T47D (cell line): ENCODE measurements around the gene OPA1.

Experiments used
- DNase-seq, 2 experiments: peaks; one replicate each; pipeline versions ENCODE4 v3.0.0 to v3.0.0-alpha.2; 2011 to 2012; ENCODE audit warnings: low read depth in 1 of 2, low spot score in 1 of 2
- JUND ChIP-seq: IDR thresholded peaks from 2 replicates; pipeline ENCODE4 v1.6.1; 2012; ENCODE audit warnings: low read depth
- in situ Hi-C: cut with HindIII; loops from 2 replicates; pipeline ENCODE4 v1.10.0; 2016; ENCODE audit warnings: low sequenced_read_pairs, low pct_unique_long_range_greater_than_20kb

OPA1 gene, protein sequence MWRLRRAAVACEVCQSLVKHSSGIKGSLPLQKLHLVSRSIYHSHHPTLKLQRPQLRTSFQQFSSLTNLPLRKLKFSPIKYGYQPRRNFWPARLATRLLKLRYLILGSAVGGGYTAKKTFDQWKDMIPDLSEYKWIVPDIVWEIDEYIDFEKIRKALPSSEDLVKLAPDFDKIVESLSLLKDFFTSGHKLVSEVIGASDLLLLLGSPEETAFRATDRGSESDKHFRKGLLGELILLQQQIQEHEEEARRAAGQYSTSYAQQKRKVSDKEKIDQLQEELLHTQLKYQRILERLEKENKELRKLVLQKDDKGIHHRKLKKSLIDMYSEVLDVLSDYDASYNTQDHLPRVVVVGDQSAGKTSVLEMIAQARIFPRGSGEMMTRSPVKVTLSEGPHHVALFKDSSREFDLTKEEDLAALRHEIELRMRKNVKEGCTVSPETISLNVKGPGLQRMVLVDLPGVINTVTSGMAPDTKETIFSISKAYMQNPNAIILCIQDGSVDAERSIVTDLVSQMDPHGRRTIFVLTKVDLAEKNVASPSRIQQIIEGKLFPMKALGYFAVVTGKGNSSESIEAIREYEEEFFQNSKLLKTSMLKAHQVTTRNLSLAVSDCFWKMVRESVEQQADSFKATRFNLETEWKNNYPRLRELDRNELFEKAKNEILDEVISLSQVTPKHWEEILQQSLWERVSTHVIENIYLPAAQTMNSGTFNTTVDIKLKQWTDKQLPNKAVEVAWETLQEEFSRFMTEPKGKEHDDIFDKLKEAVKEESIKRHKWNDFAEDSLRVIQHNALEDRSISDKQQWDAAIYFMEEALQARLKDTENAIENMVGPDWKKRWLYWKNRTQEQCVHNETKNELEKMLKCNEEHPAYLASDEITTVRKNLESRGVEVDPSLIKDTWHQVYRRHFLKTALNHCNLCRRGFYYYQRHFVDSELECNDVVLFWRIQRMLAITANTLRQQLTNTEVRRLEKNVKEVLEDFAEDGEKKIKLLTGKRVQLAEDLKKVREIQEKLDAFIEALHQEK

DNA sequence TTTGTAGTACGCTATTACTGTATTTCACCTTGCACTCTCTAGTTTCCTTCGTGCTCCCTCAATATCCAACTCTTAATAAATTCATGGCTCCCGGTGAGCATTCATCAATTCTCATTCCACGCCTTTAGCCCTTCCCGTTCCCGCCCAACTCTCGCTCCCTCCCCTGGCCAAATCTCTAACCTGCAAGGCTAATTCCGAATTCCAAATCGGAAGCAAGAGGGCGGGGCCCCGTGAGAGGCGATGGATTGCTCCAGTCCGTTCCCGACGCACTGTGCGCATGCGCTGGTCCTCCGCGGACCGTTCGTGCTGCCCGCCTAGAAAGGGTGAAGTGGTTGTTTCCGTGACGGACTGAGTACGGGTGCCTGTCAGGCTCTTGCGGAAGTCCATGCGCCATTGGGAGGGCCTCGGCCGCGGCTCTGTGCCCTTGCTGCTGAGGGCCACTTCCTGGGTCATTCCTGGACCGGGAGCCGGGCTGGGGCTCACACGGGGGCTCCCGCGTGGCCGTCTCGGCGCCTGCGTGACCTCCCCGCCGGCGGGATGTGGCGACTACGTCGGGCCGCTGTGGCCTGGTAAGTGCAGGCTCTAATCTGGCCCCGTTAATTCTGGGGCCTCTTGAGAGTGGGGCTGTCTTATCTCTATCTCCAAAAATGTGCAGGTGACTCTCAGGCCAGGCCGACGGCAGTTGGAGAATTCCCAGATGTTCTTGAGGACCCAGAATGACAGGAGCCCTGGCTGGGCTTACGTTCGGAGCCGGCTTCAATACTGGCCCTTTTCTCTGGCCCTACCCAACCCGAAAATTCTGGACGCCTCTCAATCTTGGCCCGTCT, at the start of gene OPA1:
Gene OPA1, plus strand, starts transcription at position 368 of the 827 bp plus-strand sequence. Its CDS starts 170 bp downstream, at position 538.
- TF ChIP-seq JUND, result no peak; the same call in 1 of the 2 replicates
- in situ Hi-C loops, result no loop called here

DNA sequence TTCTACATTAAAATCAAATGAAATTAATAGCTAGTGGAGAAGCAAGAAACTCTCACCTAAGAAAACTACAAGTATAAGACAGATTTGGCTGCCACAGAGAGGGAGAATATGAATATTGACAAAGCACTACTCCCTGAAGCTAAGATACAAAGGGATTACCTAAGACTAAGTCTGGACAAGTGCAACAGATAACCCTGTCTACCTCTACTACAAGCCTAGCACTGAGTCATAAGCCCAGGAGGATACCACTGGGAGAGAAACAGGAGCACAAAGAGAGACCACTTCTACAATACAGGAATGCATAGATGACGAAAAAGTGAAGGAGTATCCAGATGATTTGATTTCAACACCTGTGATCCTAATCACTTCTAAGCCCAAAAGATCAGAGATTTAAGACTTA, 48.7 kb upstream of the OPA1 start:
- in situ Hi-C loops, result no loop called here
- no peak for DNase-seq
- TF ChIP-seq JUND, result no peak

More for the DNA sequence above, at the start of gene OPA1:
- DNase-seq, result peak; percentile 100

DNA sequence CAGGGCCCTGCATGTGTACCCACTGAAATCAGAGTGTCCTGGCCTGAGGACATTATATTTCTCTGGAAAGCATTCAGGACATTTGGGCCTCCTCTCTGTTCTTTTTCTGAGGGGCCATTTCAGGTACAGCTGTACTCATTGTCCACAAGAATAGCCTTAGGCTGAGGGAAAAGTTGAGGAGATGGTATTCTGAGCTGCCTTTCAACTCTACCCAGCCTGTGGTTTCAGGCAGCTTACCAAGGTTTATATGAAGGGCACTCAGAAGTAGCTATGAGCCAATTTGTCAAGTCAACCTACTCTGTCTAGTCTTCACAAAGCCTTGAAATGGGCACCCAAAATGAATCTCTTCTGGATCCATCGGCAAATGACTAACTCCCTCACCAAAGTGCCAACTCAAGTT, 47.7 kb upstream of the OPA1 start:
- in situ Hi-C loops, result no loop called here
- DNase-seq, result peak in 1 of 2 experiments; percentile 60
- no peak for TF ChIP-seq JUND

- TF ChIP-seq JUND, result no peak
- in situ Hi-C loops, result no loop called here
- peak in 1 of 2 experiments; percentile 45 for DNase-seq
Measured at GRCh38 chr3:193546129-193546528, 46.9 kb upstream of the OPA1 start.

- TF ChIP-seq JUND, result no peak
- in situ Hi-C loops, result no loop called here
- no peak for DNase-seq
Measured at GRCh38 chr3:193548406-193548805, 44.6 kb upstream of the OPA1 start.

DNA sequence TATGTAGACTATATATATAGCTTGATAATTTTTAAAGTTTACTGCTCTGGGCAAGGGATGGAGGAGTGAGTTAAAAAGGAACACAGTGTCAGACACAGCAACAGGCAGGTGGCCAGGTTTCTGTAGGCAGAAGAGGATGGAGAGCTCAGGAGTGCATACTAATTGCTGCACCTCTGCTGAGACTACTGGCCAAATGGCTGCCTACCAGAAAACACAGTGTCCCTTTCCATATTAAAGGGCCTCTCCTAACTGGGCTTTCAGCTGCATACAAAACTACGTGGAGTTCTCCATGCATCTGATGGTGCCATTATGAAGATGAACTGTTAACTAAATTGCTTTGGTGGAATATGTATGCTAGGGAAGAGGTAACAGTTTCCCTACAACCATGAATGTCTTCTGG, 40.1 kb upstream of the OPA1 start:
- DNase-seq, result no peak
- in situ Hi-C loops, result loop anchor here (25.0 kb wide), 1 partner anchor 741 kb away; no protein-coding TSS in a partner anchor
- TF ChIP-seq JUND, result no peak

- TF ChIP-seq JUND, result no peak
- in situ Hi-C loops, result loop anchor here (25.0 kb wide), 1 partner anchor 741 kb away; no protein-coding TSS in a partner anchor
- DNase-seq, result peak in 1 of 2 experiments; percentile 53
Measured at GRCh38 chr3:193553586-193553985, 39.4 kb upstream of the OPA1 start.

DNA sequence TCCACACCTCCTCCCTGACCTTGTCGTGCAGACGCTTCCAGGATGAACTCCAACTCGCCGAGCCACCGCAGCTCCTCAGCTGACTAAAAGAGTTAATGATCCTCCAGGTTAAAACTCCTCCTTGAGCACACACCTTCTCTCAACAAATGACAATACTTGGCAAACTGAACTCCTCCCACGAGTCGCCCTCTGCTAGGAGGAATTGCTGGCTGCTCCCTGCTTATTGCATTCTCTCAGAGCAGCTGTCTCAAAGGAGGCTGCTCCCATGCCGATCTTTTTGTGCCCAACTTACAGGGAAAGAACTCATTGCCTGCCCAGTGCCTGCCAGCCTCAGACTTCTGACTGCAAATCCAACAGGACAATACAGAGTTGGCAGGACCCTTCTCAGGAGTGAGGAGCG, 38.2 kb upstream of the OPA1 start, which contains the start of gene ATP13A4:
Gene ATP13A4, minus strand, starts transcription at position 85 of the 400 bp plus-strand sequence. CDS start 96 bp downstream, outside the sequence.
- DNase-seq, result peak; percentile 80 to 85
- no peak for TF ChIP-seq JUND
- in situ Hi-C loops, result loop anchor here (25.0 kb wide), 1 partner anchor 743 kb away; no protein-coding TSS in a partner anchor

DNA sequence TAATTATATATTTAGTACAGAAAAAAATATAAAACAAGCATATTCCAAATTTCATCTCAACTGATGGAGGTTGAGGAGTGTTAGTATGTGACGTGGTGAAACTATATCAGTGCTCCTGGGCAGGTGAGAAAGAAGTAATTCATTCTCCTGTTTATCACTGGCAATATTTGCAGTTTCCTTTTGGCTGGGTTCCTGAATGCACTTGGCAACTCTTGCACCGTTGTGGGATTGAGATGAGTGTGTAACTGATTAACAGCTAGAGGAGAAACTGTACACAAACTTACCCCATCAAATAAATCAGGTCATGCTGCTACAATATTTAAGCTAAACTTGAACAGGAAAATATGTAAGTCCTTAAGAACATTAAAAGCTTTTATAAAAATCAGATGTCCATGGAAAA, 36.2 kb upstream of the OPA1 start:
- no peak for TF ChIP-seq JUND
- DNase-seq, result no peak
- in situ Hi-C loops, result loop anchor here (25.0 kb wide), 1 partner anchor 745 kb away; no protein-coding TSS in a partner anchor

- in situ Hi-C loops, result loop anchor here (25.0 kb wide), 1 partner anchor 747 kb away; no protein-coding TSS in a partner anchor
- no peak for TF ChIP-seq JUND
Measured at GRCh38 chr3:193559100-193559499, 33.9 kb upstream of the OPA1 start.

DNA sequence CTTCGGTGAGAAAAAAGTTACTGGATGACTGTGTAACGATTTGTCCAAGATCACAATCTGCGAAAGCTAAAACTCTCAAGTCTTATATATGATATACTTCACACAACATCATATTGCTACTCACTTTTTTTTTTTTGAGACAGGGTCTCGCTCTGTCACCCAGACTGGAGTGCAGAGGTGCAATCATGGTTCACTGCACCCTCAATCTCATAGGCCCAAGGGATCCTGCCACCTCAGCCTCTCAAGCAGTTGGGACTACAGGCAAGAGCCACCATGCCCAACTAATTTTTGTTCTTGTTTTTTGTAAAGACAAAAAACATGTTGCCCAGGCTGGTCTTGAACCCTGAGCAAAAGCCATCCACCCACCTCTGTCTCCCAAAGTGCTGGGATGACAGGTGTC, 32.9 kb upstream of the OPA1 start:
- in situ Hi-C loops, result loop anchor here (25.0 kb wide), 1 partner anchor 748 kb away; no protein-coding TSS in a partner anchor
- no peak for TF ChIP-seq JUND
- no peak for DNase-seq

More at GRCh38 chr3:193559100-193559499, 33.9 kb upstream of the OPA1 start:
- no peak for DNase-seq

DNA sequence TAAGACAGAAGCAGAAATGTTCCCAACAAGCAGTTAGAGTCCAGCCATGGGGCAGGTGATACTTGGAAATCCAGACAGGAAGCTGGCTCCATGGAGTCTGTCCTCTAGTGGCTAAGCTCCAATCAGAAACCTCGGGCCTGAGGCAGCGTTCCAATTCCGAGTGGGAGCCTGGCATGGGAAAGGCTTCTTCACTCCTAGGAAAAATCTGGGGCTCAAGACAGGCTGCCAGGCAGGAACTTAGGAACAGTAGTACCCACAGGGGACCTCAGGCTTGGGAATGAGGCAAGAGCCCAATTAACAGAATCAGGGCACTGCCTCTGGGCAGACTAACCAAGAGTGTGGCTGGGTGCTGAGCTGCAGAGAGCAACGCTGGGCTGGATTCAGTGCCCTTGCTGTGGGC, 32.1 kb upstream of the OPA1 start:
- no peak for TF ChIP-seq JUND
- in situ Hi-C loops, result loop anchor here (25.0 kb wide), 1 partner anchor 749 kb away; no protein-coding TSS in a partner anchor
- no peak for DNase-seq
